Measurements from ENCODE around the gene RAB28.

DNA sequence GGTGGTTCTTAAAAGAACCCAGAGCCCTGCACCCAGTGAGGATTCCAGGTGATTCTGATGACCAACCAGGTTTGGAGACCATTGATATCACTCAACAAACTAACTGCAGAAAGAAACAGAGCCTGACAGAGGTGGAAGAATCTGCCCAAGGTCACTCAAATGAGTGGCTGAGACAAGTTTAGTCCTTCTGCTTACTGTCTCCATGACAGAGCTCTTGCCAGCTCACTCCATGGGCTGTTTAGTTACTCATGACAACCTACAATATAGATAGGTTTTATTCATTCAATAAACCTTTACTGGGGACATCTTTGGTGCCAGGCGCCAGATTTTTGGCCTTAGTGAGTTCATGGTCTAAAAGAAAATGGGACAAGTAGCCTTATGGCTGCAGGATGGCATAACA, 124.3 kb downstream of the RAB28 start:
- TF ChIP-seq CTCF (IDR thresholded peaks at IDR 0.05; ENCODE audit: low read depth, low read length) (no peak), POLR2A (IDR thresholded peaks at IDR 0.05; ENCODE audit: extremely low read depth, insufficient read length) (no peak)
